Measurements from ENCODE around the gene OR5I1.

GRCh38 chr11:55966391-55966790 is 30.2 kb upstream of the OR5I1 start:
- TF ChIP-seq CTCF (IDR thresholded peaks at IDR 0.05) (no peak), POLR2A (IDR thresholded peaks at IDR 0.05) (no peak)
